VCaP (cell line): Measurements from ENCODE around the gene GAS6.

Source experiments
- H3K27ac ChIP-seq: fragments of 450-650 bp; 2 replicates; pipeline ENCODE4 v1.5.1; 2017
- TF ChIP-seq, protein P1 (sequence below): fragments of 450-650 bp; conservative IDR thresholded peaks from 2 replicates; pipeline ENCODE4 v1.5.1; 2017; ENCODE audit warnings: mild to moderate bottlenecking, moderate library complexity

GAS6 gene

DNA sequence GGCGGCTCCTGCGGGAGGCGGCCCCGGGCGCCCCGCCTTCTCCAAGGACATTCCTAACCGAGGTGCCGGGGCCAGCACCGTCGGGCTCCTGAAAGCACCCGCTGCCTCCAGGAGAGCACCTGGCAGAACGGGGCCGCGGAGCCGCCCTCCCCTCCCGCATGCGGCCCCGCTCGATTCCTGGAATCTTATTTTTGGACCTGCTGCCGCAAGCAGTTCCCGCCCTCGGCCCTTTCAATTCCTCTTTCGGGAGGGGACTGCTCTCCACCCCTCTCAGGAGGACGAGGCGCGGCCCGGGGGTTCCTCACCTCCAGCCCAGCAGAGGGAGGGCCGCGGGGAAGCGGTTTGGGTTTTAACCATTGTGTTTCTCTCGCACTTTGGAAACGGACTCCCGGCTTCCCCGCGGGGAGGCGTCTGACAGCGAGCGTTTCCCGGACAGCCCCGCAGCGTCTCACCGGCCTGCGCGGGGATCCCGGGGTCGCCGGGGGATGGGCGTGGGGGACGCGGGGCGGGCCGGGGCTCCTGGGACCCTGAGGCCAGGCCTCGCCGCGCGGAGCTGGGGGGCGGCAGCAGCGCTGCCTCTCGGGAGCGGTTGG, 849 bp downstream of the GAS6 start:
- no peak overlapping the region for H3K27ac ChIP-seq
- TF ChIP-seq, protein P1, sequence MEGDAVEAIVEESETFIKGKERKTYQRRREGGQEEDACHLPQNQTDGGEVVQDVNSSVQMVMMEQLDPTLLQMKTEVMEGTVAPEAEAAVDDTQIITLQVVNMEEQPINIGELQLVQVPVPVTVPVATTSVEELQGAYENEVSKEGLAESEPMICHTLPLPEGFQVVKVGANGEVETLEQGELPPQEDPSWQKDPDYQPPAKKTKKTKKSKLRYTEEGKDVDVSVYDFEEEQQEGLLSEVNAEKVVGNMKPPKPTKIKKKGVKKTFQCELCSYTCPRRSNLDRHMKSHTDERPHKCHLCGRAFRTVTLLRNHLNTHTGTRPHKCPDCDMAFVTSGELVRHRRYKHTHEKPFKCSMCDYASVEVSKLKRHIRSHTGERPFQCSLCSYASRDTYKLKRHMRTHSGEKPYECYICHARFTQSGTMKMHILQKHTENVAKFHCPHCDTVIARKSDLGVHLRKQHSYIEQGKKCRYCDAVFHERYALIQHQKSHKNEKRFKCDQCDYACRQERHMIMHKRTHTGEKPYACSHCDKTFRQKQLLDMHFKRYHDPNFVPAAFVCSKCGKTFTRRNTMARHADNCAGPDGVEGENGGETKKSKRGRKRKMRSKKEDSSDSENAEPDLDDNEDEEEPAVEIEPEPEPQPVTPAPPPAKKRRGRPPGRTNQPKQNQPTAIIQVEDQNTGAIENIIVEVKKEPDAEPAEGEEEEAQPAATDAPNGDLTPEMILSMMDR: no peak

DNA sequence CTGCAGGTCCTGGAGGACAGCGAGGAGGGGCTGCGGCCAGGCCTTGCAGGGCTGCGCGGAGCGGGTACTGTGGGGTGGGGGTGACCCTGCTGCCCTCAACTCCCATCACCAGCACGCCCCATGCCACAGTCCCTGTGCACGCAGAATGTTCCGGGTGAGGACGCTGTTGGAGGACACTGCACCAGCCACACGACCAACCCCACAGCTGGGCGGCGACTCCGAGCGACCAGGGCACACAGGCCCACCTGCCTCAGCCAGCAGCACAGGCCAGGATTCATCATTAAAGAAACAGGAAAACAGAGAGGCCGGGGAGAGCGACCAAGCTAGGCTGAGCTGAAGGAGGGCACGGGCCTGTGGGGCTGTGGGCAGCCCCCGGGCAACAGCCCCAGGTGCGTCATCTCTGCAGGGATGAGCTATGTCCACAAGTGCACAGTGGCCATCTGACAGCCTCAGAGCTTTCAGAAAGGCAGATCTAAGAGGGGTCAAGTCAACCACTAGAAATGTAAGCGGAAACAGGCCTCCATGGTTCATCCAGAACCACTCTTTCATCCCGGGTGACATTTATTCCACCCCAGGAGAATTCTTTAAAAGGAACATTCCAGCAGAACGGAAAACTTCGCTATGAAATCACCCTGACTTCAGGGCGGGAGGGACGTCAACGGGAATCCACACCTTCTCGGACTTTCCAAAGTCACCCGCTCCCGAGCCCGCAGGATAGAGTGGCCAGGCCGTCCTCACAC, 1.5 kb downstream of the GAS6 start:
- no peak overlapping the region for H3K27ac ChIP-seq

DNA sequence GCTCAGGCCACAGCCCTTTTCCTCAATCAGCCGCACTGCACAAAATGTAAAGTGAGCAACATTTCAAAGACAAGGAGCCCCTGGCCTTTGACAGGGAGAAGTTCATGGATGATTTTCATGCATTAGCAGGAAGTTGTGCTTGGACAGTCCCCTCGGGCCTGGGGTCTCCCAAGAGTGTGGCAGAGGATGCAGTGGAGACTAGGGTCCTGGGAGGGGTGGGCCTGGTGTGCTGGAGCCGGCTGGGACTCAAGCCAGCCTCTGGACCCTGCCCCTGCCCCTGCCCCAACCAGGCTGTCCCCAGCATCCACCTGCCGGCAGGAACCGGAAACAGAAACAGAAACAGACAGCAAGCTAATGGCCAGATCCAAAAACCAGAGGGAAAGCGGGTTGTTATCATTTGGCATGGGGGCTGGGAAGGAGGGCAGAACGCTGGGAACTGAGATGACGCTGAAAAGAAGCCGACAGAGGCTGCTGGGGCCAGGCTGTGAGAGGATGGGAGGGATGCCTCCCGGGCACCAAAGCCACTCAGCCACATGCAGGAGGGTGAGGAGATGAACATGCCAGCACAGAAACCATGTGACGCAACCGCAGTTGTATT, 2.3 kb downstream of the GAS6 start:
- TF ChIP-seq, protein P1: no peak
- H3K27ac ChIP-seq: no peak overlapping the region

More for the DNA sequence above, 1.5 kb downstream of the GAS6 start:
- TF ChIP-seq, protein P1: no peak

DNA sequence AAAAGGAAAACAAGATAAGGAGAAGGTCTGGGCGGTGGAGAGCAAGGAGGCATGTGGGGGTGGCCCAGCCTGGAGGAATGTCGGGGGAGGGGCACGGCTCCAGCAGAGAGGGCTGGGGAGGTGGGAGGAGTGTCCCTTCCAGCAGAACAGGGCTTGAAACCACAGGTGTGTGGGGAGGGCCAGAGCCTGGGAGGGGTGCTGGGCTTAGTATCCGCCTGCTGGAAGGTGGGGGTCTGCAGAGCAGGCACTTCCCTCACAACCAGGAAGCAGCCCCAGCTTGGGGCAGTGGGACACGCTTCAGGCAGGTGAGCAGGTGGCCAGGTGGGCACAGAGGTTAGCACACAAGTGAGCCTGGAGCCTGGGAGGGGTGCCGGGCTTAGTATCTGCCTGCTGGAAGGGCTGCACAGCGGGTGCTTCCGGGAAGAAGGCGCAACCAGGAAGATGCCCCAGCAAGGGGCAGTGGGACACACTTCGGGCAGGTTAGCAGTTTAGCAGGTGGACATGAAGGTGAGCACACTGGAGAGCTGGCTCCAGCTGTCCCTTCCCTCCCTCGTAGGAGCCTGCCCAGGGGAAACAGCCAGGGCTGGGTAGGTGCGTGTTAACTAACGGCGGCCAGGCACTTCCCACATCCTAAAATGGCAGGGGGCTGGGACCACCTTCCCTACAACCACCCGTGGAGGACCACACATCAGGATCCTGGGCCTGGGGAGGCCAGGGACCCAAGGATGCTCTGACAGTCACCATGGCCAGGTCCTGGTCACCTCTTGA, 3.0 kb downstream of the GAS6 start:
- no peak overlapping the region for H3K27ac ChIP-seq
- TF ChIP-seq, protein P1: no peak

DNA sequence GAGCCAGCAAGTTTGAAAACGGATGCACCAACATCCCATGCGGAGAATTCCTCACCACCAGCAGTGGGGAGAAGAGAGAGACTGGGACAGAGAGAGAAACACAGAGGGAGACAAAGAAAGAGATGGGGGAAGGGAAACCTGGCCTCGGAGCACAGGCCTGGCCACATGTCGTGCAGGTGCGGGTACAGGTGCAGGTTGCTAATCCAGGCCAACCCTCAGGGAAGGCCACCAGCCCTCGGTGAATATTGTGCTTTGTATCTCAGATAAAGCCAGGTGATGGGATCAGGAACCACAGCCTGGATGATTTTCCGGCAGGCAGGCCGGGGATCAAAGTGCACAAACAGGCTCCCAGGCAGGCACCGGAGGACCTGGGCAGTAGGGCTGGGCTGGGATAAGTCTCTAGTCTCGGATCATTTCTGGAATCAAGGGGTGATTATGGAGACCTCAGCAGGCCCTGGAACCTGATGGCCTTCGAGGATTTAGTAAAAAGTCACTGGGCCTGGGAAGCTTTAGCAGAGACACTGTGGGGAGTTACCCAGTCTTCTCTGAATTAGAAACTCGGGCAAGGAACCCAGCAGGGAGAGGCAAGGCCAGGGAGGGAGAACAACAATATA, 3.7 kb downstream of the GAS6 start:
- H3K27ac ChIP-seq: no peak overlapping the region
- TF ChIP-seq, protein P1: no peak

DNA sequence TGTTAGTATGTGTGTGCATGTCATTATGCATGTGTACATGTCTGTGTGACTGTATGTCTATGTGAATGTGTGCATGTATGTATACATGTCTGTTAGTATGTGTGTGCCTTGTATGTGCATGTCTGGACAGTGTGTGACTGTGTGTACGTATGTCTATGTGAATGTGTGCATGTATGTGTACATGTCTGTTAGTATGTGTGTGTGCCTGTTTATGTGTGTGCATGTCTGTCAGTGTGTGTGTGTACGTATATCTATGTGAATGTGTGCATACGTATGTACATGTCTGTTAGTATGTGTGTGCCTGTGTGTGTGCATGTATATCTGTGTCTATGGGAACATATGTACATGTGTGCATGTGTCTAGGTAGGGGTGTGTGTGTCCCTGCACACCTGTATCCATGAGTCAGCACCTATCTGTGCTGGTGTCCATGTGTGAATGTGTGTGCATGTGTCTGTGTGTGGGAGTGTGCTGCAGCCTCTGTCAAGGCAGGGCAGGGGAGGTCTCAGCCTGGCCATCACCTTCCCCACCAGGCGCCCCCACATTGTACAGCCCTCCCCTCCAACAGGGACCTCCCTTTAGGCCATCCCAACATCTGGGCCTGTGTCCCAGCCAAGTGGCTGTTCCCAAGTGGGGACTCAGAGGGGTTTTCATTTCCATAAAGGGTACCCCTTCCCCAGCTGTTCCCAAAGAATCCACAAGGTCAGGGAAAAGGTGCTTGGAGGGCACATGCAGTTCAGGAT, 4.4 kb downstream of the GAS6 start:
- TF ChIP-seq, protein P1: no peak
- H3K27ac ChIP-seq: no peak overlapping the region
